K562 (cell line): Measurements from ENCODE around the gene SUCNR1. TPM values are rescaled to one million over a fixed set of nuclear protein-coding genes. Genes with fewer than 3 reads are reported as not detected.

Source experiments
- CXXC5 ChIP-seq: fragments of 250-450 bp; sonication (Bioruptor Pico); IDR thresholded peaks from 2 replicates; pipeline ENCODE4 v1.8.0; 2022; ENCODE audit warnings: inconsistent platforms, mild to moderate bottlenecking, moderate library complexity
- E2F8 ChIP-seq: fragments of 450-650 bp; IDR thresholded peaks from 2 replicates; pipeline ENCODE4 v1.7.1; 2018; ENCODE audit warnings: mild to moderate bottlenecking, low read depth; ENCODE audit not compliant: partially characterized antibody
- ESRRA ChIP-seq: fragments of 450-650 bp; IDR thresholded peaks from 2 replicates; pipeline ENCODE4 v1.6.1; 2014; ENCODE audit warnings: low read depth, mild to moderate bottlenecking, moderate library complexity, borderline replicate concordance
- ETV6 ChIP-seq, 3 experiments: fragments of 150-350 bp in 1 of 3; sonication (generic) in 1 of 3; formaldehyde crosslinking in 1 of 3; IDR thresholded peaks; 2 replicates each; pipeline versions ENCODE4 v1.6.1 to v1.8.0; 2014 to 2022; ENCODE audit warnings: borderline replicate concordance in 2 of 3, low read depth in 2 of 3, antibody characterized with exemption in 1 of 3, low read length in 1 of 3, mild to moderate bottlenecking in 1 of 3, missing genetic modification reagents in 1 of 3
- HNRNPL ChIP-seq: fragments of 200-400 bp; formaldehyde crosslinking; IDR thresholded peaks from 2 replicates; pipeline ENCODE4 v1.6.1; 2017; ENCODE audit warnings: low read depth, mild to moderate bottlenecking, low read length
- MCM2 ChIP-seq: fragments of 450-650 bp; IDR thresholded peaks from 2 replicates; pipeline ENCODE4 v1.6.1; 2017; ENCODE audit warnings: low read depth, mild to moderate bottlenecking
- MITF ChIP-seq: IDR thresholded peaks from 2 replicates; pipeline ENCODE4 v1.6.1; 2014; ENCODE audit warnings: antibody characterized with exemption
- NR2C1 ChIP-seq, 2 experiments: fragments of 450-650 bp; IDR thresholded peaks; 2 replicates each; pipeline ENCODE4 v1.6.1; 2017; ENCODE audit warnings: mild to moderate bottlenecking in 2 of 2, antibody characterized with exemption in 1 of 2, inconsistent platforms in 1 of 2, missing compliant biosample characterization in 1 of 2, missing genetic modification characterization in 1 of 2
- NR2C2 ChIP-seq, 2 experiments: fragments of 200-800 bp in 1 of 2; sonication (Bioruptor generic) in 1 of 2; sonication (generic) in 1 of 2; formaldehyde crosslinking in 1 of 2; IDR thresholded peaks; 2 replicates each; pipeline versions ENCODE4 v1.6.1 to v1.8.0; 2016 to 2022; ENCODE audit warnings: mild to moderate bottlenecking in 1 of 2, missing compliant biosample characterization in 1 of 2, missing genetic modification characterization in 1 of 2, missing genetic modification reagents in 1 of 2
- PHB ChIP-seq: fragments of 250-450 bp; sonication (Bioruptor Pico); IDR thresholded peaks from 2 replicates; pipeline ENCODE4 v1.5.0; 2021
- RBBP5 ChIP-seq: fragments of 200-600 bp; sonication (generic); IDR thresholded peaks from 2 replicates; pipeline ENCODE4 v1.6.1; 2012; ENCODE audit warnings: borderline replicate concordance, mild to moderate bottlenecking, low read length, control low read depth, inconsistent platforms; ENCODE audit not compliant: insufficient read depth, poor library complexity, severe bottlenecking
- TAL1 ChIP-seq: fragments of 450-650 bp; IDR thresholded peaks from 2 replicates; pipeline ENCODE4 v1.6.1; 2016; ENCODE audit warnings: mild to moderate bottlenecking
- ZBTB12 ChIP-seq: fragments of 250-450 bp; sonication (Bioruptor Pico); IDR thresholded peaks from 2 replicates; pipeline ENCODE4 v1.4.0; 2020
- ZNF184 ChIP-seq: sonication (generic); formaldehyde crosslinking; IDR thresholded peaks from 2 replicates; pipeline ENCODE4 v1.5.0; 2020; ENCODE audit warnings: missing genetic modification reagents
- ZNF436 ChIP-seq: fragments of 250-450, 450-650 bp; sonication (Bioruptor Pico); formaldehyde crosslinking; IDR thresholded peaks from 2 replicates; pipeline ENCODE4 v1.7.0; 2020; ENCODE audit warnings: mild to moderate bottlenecking
- ZNF740 ChIP-seq, 3 experiments: fragments of 200-800 bp in 1 of 3; sonication (Bioruptor generic) in 1 of 3; sonication (generic) in 1 of 3; formaldehyde crosslinking in 1 of 3; IDR thresholded peaks; 2 replicates each; pipeline versions ENCODE4 v1.6.1 to v1.8.0; 2016 to 2022; ENCODE audit warnings: mild to moderate bottlenecking in 2 of 3, missing compliant biosample characterization in 2 of 3, missing genetic modification characterization in 2 of 3, missing genetic modification reagents in 1 of 3
- polyA plus RNA-seq, 8 experiments: library from polyadenylated mRNA; depleted of rRNA in 4 of 8; stranded (reverse) in 5 of 8; unstranded in 3 of 8; fragments of >200 nt; fragmentation: Nextera tagmentation in 2 of 8; fragmentation: Illumina TruSeq in 1 of 8; extraction: Ambion mirVana in 2 of 8; extraction: Trizol in 1 of 8; gene quantifications; 2 replicates each; pipeline versions ENCODE4 v1.2.1 to v1.2.3, GENCODE V29; 2011 to 2014; ENCODE audit warnings: inconsistent platforms in 1 of 8, missing spikeins in 1 of 8
- total RNA-seq, 7 experiments: library from RNA; depleted of rRNA in 6 of 7; stranded (reverse); fragments of >200 nt in 6 of 7; fragmentation: Illumina TruSeq in 2 of 7; extraction: Trizol in 2 of 7; gene quantifications; 2 replicates each; pipeline versions ENCODE4 v1.2.1 to v1.2.3, GENCODE V29; 2011 to 2021; ENCODE audit warnings: low replicate concordance in 1 of 7

Gene SUCNR1
- total and polyA plus RNA-seq, 9 of the 15 experiments (the other 6 are each of a cell fraction or from before 2014, with no cell fraction given) = 0.04 to 0.54 (median 0.13) TPM

- no peak for TF ChIP-seq ZNF740 (CRISPR knock-in tag; IDR thresholded peaks at IDR 0.05)
- no peak for TF ChIP-seq ZNF740 (tag; IDR thresholded peaks at IDR 0.05)
- TF ChIP-seq NR2C2 (CRISPR knock-in tag; IDR thresholded peaks at IDR 0.05) = no peak
- peak; percentile 75 for TF ChIP-seq NR2C2 (tag; IDR thresholded peaks at IDR 0.05)
- no peak for TF ChIP-seq MCM2
- TF ChIP-seq HNRNPL = no peak
- no peak for TF ChIP-seq RBBP5
- TF ChIP-seq ZNF184 (CRISPR knock-in tag) = no peak
- TF ChIP-seq TAL1 = no peak
- TF ChIP-seq PHB = no peak
- TF ChIP-seq ETV6 (IDR thresholded peaks at IDR 0.05; ENCODE audit: borderline replicate concordance in 1 of 2, low read depth in 2 of 2, low read length in 1 of 2) = peak; percentile 45 to 94; a peak in 2 of 4 replicates
- TF ChIP-seq ETV6 (CRISPR knock-in tag; IDR thresholded peaks at IDR 0.05; ENCODE audit: borderline replicate concordance) = no peak
- peak; percentile 40; the same call in 1 of the 2 replicates for TF ChIP-seq ESRRA
- no peak for TF ChIP-seq ZNF436 (CRISPR knock-in tag)
- TF ChIP-seq ZBTB12 (CRISPR knock-in tag) = no peak
- peak; percentile 37 for TF ChIP-seq CXXC5 (CRISPR knock-in tag)
- no peak for TF ChIP-seq NR2C1 (IDR thresholded peaks at IDR 0.05)
- TF ChIP-seq NR2C1 (tag; IDR thresholded peaks at IDR 0.05) = peak; percentile 35; the same call in 1 of the 2 replicates
- no peak for TF ChIP-seq MITF
- no peak for TF ChIP-seq E2F8
Observed at GRCh38 chr3:151871639-151872468, 1.6 kb upstream of the SUCNR1 start (continued).
